ENCODE results near the gene AUH.

AUH gene

DNA sequence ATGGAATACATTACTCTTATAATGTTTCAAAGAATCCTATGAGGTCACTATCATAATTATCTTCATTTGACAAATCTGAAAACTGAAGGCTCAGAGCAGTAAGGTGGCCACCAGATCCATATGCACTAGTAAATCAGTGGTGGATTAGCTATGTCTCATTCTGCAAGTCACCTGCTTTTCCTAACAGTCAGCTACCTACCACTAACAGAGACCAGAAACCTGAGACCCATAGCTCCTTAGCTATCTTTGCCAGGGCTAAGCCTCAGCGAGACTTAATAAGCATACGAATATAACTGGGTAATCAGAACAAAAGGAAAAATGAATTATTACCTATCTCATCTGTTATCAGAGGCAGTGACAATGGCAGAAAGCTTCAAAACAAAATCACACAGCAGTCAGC is 118.7 kb downstream of the AUH start:
- DNase-seq: no peak

DNA sequence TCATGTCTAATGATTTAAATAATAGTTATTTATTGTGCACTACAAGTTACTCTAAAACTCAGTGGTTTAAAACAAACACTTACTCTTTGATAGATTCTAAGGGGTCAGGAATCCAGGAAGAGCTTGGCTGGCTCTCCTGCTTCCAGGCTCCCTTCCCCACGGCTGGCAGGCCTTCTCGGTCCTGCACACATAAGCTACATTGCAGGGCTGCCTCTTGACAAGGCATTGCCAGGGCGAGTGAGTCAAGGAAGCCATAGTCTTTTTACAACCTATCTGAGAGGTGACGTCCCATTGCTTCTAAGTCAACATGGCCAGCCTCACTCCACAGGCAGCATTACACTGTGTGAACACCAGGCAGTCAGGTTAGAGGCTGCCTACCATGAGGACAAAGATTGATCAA is 119.8 kb downstream of the AUH start:
- no peak for DNase-seq

DNA sequence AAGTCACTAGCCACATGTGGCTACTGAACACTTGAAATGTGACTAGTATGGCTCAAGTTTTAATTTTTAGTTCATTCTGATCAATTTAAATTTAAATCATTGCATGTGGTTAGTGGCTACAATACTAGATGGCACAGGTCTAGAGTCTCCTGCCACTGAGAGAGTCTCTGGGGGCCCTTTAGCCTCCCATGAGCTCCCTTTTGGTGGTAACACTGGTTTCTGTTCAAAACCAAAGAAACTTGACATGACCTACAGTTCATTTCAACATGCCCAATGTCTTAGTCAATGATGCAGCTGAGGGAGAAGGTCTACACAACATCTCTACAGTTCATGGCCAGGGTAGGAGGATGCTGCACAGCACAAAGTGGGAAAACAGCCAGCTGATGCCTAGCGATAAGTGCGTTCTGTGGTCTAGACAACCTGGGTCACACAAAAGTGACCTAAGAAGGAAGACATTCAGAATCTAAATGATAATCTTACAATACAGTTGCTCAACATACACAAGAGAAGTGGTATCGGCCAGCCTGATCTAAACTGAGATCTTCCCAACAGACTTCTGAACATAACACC is 121.0 kb downstream of the AUH start:
- no peak for DNase-seq

DNA sequence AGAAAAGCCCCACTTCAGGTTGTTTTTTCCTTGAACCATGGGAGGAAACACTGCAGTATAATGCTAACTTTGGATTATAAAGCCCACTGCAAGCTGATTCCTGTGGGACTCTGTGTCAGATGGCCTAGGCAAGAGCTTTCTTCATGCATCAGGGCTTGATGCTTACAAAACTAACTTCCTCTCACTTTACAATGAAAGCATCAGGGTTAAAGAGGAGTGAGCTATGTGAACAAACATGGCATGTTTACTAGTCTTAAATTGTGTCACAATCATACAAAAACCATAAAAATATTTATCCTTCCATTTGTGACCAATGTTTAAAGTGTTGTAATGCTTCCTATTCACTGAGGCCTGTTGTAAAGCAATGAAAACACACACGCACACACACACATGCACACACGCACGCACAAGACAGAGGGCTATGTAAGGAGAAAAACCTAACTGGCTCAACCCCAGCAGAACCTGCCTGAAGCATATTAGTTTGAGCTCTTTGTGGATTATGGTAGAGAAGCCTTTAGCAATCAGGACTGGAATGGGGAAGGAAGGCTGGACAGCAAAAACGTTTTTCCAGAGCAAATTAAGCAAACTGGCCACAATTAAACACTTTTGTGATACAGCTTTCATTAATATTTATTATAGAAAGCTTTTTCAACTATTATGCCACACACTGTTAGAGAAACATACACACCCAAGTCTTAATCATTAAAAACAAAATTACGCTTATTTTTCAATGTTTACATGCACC is 122.2 kb downstream of the AUH start:
- DNase-seq: no peak

DNA sequence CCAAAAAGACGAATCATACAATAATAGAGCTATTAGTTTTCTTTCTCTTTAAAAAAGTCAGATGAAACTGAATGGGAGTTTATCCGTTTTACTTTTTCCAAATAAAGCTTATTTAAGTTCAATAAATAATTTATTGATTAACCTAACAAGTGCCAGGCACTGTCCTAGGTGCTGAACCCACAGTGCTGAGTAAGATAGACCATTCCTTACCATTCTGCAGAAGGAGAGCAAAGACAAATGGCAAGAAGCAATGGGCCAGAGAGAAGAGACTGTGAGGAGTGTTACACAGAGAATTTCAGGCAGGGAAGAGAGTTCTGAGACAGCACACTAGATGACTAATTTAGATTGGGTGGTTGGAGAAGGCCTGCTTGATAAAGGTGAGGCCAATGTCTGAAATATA is 127.2 kb downstream of the AUH start:
- DNase-seq: no peak

DNA sequence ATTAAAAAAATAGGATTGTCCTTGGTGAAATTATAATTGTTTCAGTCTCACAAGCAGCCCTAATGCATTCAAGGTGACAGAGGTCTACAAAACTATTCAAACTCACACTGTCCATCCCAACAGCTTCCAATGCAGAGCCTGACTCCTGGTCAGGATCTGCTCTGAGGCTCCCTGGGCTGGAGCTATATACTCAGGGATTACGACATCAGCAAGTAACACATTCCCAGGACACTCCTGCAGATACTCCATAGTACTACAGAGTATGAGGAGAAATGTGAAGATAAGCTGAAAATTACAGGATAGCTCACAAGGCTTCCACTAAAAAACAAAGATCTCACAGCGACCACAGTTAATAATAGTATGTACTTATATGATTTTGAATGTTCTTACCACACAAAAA is 130.1 kb downstream of the AUH start:
- no peak for DNase-seq

DNA sequence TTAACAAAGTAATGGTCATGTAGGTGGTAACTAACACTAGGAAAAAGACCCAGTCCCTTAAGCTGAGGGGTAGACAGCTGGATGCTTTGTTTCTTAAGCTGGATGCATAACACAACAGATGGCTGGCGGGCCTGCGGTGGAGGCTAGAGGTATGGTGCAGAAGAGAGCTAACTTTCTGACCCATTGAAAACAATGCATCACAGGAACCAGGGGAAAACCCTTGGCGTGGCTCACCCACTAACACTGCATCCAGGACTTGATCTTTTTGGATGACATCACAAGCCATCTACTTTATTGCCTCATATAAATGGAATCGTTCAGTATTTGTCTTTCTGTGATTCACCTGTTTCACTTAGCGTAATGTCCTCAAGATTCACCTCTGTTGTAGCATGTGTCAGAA is 138.7 kb downstream of the AUH start:
- no peak for DNase-seq

DNA sequence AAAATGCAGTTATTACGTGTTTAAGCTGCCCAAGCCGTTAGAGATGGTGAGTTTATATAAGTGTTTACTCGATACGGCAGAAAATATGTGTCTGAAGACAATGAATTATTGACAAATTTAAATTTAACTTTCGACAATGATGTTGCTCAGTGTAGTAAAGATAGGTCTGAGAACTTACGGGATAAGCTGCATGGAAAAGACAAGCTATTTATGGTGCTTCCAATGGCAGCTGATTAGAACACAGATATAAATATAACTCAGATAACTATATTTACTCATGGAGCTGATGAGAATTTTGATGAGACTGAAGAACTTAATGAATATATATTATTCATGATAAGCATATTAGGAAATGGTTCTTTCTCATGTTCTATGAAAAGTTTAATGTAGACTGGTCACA is 139.3 kb downstream of the AUH start:
- no peak for DNase-seq

DNA sequence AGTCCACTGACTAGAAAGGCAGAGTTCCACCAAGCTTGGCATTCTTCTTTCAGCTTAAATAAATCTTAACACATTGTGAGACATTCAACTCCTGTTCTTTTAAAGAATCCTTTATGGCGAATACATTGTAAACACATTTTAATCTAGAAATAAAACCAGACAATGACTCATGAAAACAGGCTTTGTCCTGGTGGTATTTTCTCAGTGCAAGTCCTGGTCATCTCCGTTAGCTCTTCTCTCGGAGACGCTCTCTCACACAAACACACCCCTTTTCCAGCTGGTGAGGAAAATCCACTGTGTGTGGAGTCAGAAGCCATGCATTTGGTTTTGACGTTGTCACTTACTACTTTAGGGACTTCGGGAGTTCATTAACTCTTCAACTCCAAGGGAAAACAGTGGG is 140.4 kb downstream of the AUH start:
- no peak for DNase-seq

DNA sequence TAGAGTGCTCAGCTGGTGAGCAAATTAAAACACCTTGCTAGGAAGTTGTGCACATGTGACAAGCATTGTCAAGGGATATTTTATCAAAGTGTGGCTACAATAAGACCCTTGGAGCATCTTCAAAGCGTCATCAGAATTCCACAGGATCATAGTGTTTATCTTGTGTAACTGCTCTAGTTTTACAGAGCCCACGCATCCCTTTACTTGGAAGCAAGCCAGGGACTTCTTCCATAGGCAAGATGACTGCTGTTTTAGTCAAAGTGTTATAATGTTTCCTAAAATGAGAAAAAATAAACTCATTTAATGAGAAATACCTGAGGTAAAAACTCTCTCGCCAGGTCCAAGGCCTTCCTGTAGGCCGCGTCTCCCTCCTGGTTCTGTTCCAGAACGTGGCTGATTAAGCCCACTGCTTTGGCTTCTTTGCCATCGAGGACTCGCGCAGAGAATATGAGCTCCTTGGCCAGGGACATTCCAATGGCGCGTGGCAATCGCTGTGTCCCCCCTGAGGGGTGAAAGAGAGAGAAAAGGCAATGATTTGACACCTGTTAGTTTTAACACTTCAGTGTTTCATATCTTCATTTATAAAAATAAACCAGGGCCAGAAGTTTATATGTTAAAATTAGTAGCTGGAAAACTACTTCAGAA is 141.1 kb downstream of the AUH start:
- DNase-seq: no peak

DNA sequence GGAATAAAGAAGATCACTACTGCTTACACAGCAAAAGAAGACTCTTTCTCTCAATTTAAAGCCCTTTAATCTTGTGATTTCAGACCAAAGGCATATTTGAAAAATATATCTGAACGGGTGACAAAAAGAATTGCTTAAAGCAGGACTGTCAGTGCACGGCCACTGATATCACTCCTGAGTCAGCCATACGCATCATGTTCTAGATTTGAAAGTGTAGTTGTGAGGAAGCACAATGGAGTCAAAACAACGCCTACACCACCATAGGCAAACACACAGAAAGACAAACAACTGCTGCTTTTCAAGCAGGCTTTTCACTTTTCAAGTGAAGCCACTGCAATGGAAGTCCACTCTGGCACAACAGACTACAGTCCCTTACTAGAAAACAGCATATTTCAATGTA is 141.7 kb downstream of the AUH start:
- no peak for DNase-seq

DNA sequence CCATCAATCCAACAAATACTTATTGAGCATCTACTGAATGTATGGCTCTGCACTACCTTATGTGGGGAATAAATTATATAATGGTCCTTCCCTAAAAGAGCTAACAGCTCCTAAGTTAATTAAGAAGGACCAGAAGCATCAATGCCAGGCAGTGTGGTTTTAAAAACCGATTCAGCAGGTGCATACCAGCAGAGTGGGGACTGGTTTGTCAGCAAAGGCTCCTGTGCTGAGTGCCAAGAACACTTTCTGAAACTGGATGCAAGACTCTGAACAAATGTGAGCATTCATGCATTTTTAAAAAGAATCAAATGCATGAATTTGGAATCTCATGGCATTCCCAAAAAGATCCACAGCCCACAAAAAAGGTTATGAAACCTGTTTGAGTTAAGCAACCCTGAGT is 142.2 kb downstream of the AUH start:
- DNase-seq: no peak

DNA sequence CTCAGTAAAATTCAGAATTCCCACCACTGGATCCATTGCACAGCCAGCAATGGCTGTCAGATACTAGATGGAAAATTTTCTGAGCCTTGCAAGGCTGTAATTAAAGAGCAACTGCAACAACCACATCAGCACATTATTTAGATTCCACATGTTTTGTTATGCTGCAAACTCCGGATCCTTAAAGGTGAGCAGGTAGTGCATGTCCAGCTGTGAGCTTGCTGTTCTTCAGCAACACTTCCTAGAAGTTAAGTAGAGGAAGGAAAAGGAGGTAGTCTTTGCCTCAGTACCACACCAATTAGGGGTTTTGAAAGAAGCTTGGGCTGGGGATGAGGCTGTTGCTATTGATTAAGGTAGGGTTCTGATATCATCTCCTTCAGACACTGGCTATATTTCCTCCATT is 144.3 kb downstream of the AUH start:
- DNase-seq: no peak

DNA sequence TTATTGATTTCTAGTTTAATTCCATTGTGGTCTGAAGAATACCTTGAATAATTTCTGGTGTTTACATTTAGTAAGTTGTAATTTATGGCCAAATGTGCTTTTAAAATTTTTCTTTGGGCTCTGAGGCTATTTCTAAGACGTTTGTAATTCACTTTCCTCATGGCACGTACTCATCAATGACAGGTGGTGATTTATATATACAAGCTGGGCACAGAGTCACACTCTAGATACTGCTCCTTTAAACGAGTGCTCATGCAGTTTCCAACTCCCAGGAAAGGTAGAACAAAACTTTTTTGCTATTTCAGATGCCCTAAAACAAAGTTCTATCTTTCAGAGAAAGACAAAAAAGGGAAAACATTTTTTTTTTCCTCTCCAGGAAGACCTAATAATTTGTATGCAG is 146.9 kb downstream of the AUH start:
- DNase-seq: no peak

DNA sequence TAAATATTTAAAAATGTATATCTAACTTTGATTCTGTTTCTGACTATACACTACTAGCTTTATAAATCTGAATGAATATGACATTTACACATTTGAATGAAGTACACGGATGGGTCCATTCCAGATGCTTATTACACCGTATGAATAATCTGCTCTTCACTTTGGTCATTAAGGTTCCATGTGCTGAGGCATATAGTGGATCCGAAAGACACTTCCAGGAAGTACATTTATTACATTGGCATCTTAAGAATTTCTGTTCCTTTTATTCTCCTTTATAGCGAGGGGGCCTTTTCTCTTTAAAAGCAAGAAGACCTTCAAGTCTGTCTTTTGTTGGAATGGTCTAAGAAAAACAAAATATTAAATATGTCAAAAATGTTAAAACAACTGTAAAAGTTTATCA is 147.6 kb downstream of the AUH start:
- DNase-seq: no peak

DNA sequence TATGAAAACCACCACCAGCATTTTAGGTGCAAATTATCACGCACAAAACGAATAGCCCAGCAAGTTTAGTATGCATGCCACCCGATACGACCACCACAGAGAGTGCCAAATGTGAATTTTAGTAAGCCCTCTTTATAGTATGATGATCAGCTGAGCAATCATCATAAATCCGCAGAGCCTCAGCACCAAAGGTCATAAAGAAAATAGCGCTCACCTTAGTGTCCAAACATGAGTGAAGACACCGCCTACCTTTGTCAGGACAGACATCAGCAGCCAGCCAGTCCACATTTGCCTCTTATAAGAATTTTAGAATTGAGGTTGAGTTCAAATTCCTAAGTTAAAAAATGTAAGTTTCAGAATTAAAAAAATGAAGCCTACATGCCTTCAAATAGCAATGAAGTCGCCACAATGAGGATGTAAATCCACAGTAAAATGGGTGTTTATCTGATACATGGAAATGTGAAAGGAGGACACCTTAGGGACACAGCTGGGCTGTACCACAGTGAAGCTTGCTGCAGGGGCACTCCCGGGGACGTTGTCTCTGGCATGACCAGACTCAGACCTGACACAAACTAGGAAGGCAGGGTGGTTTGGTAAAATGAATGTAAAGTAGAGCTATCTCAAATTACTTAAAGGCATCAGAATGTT is 149.0 kb downstream of the AUH start:
- DNase-seq: no peak

DNA sequence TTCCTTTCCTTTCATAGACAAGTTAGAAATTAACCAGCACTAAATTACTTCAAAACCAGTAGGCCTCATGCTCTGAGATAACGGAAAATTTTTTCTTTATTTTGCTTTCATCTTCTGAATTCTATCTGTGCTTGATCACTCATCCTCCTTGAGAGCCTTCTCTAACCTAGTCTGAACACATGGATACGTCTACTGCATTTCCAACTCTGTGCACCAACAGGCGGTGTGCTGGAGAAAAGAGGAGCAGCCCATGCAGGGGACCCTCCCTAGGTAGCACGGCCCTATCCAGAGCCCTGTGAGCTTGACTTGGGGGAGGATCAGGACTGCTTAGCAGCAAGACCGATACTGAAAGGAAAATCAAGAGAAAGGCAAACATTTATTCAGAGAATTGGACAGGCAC is 149.8 kb downstream of the AUH start:
- no peak for DNase-seq

DNA sequence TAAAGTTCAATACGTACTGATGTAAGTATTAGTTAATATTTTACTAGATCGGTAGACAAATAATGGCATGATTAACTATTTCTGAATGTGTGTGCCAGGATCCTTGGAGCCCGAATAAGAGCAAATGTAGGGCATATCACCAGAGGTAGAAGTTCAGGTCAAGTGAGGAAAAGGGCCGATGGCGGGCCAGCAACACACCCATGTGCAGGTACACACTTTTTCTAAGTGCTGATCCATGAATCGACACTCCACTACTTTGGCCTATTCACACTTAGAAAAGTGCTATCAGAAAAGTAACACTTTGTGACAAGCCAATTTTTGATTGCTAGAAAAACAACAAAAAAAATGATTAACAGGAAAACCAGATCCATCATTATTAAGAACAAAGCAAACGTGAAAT is 150.3 kb downstream of the AUH start:
- no peak for DNase-seq

DNA sequence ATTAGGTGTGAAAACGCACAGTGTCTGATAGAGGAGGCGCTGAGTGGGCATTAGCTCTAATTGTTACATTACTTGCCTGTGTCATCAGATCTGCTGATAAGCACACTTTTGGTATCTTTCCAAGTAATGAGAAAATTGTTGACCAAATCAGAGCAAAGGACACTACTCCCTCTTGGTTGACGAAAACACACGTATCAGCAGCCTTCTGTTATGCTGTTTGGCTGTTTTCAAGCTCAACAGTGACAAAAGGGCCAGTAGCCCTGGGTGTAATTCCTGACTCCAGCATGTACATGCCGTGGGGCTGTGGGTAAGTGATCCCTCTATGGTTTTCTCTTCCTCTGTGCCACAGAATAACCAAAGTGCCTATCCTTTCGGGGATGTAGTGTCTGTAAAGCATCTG is 151.4 kb downstream of the AUH start:
- DNase-seq: no peak

DNA sequence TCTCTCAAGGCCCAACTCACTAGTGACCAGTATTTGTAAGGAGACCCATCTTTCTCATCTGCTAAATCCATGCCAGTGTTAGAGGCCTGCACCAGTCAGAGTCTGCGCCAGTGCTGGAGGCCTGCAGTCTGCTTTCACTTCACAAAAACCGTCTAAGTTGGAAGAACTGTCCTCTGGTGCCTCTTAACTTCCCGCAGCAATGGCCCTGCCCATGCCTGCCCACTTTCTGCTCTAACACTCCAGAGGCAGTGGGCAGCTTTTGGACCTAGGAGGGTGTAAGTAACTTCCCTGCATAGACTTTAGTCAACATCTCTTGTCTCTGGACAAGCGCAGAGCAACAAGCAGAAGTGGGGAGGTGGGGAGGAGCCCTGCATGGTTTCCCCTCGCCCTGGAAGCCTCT is 152.9 kb downstream of the AUH start:
- no peak for DNase-seq

DNA sequence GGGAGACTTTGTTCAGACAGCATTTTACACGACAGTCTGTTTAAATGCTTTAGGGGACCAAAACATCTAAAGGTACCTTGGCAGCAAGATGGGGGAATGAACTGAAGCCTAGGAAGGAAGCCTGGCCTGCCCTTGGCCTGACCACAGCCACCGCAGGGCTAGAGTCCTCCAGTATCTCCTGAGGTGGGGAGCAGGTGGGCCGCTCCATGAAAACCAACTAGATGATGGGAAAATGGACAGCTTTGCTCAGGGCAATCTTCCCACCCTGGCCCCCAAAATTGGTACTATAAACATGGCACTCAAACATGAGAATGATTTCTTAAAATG is 153.3 kb downstream of the AUH start:
- no peak for DNase-seq

DNA sequence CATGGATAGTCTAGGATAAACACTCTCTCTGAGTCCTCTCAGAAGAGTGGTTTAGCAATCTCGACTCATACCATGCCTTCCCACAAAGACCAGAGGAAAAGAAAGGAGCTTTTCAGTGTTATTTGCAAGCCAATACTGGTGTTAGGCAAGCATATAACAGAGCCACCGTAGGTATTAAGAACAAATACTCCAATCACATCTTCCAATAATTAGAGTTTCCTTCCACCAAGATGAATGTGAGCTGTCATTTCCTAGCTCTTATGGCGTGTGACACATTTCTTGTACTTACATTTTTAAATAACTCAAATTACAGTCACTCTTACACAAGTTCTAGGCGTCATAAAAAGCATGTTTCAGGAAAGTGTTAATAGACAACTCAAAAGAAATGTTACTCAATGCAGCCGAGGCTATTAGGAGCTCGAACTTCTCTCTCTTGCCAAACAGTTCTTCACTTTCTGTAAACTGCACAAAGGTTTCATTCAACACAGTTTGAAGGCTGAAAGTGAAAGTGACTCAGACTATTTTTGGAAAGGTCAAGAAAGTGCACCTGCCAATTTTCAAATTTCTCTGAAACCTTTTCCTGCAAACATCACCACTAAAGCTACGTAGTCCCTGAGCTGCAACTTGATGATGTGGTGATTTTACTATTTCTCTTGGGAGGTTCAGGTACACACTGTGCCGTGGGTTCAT is 153.8 kb downstream of the AUH start:
- no peak for DNase-seq

DNA sequence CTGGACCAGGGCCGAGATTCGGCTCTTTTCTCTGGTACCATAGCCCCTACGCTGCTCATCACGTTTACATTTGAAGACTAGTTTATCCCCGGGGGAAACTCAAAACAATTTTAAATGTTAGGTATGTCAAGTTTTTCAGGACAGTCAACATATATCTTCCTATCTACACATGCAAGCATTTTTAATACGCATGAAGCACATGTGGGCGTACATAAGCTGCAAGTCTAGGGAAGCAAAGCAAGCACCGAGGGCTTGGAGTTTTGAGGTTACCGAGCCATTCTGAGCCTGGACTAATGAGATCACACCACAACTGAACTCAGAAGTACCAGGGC is 154.4 kb downstream of the AUH start:
- no peak for DNase-seq

DNA sequence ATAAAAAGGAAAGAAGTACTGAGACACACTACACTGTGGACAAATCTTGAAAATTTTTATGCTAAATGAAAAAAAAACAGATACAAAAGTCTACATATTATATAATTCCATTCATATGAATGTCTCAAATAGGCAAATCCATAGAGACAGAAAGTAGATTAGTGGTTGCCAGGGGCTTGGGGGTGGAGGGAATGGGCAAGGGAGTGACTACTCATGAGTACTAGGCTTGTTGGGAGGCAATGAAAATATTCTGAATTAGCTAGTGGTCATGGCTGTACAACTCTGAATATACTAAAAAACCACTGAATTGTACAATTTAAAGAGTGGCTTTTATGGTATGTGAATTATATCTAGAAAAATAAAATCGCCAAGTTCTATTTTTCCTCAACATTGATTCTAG is 154.9 kb downstream of the AUH start:
- no peak for DNase-seq

Data from T1000 (cell line).